K562 (cell line): ENCODE data around the gene KCNK4. TPM values are rescaled to one million over a fixed set of nuclear protein-coding genes. Genes with fewer than 3 reads are reported as not detected.

ENCODE experiments used
- ATAC-seq: fragments of 200-7000 bp; cut with Tn5 transposase; 3 replicates; pipeline ENCODE4 v1.9.1; 2020; ENCODE audit warnings: moderate library complexity
- BruUV-seq: library from RNA; stranded (reverse); fragments of 400-500 nt; replicated peaks from 2 replicates; lab custom pipeline; 2021; lab: Mats Ljungman, UMichigan
- CTCF ChIA-PET: fragments of 300-600 bp; formaldehyde crosslinking; extraction: SDS; loops from one replicate; lab custom pipeline; 2021; ENCODE audit warnings: low intra/inter-chr PET ratio; lab: Yijun Ruan, JAX
- POLR2A ChIA-PET: fragments of 300-600, 350-650 bp; sonication (Branson Sonifier 250); formaldehyde crosslinking; extraction: SDS; loops from one replicate; lab custom pipeline; 2021; ENCODE audit warnings: antibody characterized with exemption, inconsistent platforms; lab: Yijun Ruan, JAX
- DNase-seq, 4 experiments: peaks; one replicate each; pipeline versions ENCODE4 v3.0.0 to v3.0.0-alpha.2; 2011 to 2018; ENCODE audit warnings: low spot score in 3 of 4, mixed read lengths in 3 of 4; ENCODE audit errors: extremely low read depth in 1 of 4
- FAIRE-seq: peaks from 2 replicates; lab custom pipeline; 2011; peaks lifted over from hg19 to GRCh38; lab: Jason Lieb, UNC
- H2AFZ ChIP-seq: 2 replicates; pipeline ENCODE4 v1.6.0; 2011; ENCODE audit warnings: low read depth, low read length, control low read depth, inconsistent platforms
- H3K27ac ChIP-seq: fragments of 200-600 bp; 3 replicates; pipeline ENCODE4 v1.8.0; 2011; ENCODE audit warnings: low read depth, mild to moderate bottlenecking, control low read depth, inconsistent platforms, low read length, moderate library complexity, mixed read lengths; ENCODE audit errors: extremely low read depth
- H3K27me3 ChIP-seq, 2 experiments: fragments of 300-600 bp in 1 of 2; 2 replicates in 1 of 2; 3 replicates in 1 of 2; pipeline versions ENCODE4 v1.6.0 to v1.8.0; 2011; ENCODE audit warnings: inconsistent platforms in 2 of 2, low read length in 2 of 2, mild to moderate bottlenecking in 1 of 2, mixed read lengths in 1 of 2, moderate library complexity in 1 of 2; ENCODE audit not compliant: control insufficient read depth in 2 of 2, insufficient read depth in 2 of 2
- H3K36me3 ChIP-seq: fragments of 300-600 bp; 3 replicates; pipeline ENCODE4 v1.8.0; 2011; ENCODE audit warnings: mild to moderate bottlenecking, low read length, inconsistent platforms; ENCODE audit not compliant: control insufficient read depth, insufficient read depth
- H3K4me1 ChIP-seq, 2 experiments: fragments of 200-600 bp in 1 of 2; replicated peaks in 1 of 2; 2 replicates in 1 of 2; 3 replicates in 1 of 2; pipeline versions ENCODE4 v1.5.1 to v1.8.0; 2011; ENCODE audit warnings: inconsistent platforms in 2 of 2, low read length in 2 of 2, mild to moderate bottlenecking in 1 of 2, mixed read lengths in 1 of 2, moderate library complexity in 1 of 2; ENCODE audit not compliant: control insufficient read depth in 2 of 2, insufficient read depth in 2 of 2
- H3K4me2 ChIP-seq: 2 replicates; pipeline ENCODE4 v1.6.1; 2011; ENCODE audit warnings: low read length, control low read depth, inconsistent platforms, mixed read lengths; ENCODE audit not compliant: insufficient read depth
- H3K4me3 ChIP-seq: fragments of 200-600 bp; sonication (generic), shearing (Covaris generic); 2 replicates; pipeline ENCODE4 v1.5.1; 2016; ENCODE audit warnings: control low read depth, inconsistent platforms
- H3K79me2 ChIP-seq: fragments of 200-600 bp; 3 replicates; pipeline ENCODE4 v1.8.0; 2011; ENCODE audit warnings: low read length, inconsistent platforms; ENCODE audit not compliant: control insufficient read depth, insufficient read depth
- H3K9ac ChIP-seq, 2 experiments: 2 replicates each; pipeline versions ENCODE4 v1.6.0 to v1.6.1; 2011; ENCODE audit warnings: low read depth in 2 of 2, low read length in 2 of 2, control low read depth in 1 of 2, inconsistent platforms in 1 of 2, mild to moderate bottlenecking in 1 of 2, mixed read lengths in 1 of 2; ENCODE audit not compliant: insufficient read depth in 1 of 2
- H3K9me1 ChIP-seq: one replicate; pipeline ENCODE4 v1.6.0; 2011; ENCODE audit warnings: inconsistent platforms, mild to moderate bottlenecking, low read length, moderate library complexity; ENCODE audit not compliant: control insufficient read depth, insufficient read depth
- H3K9me3 ChIP-seq: replicated peaks from 2 replicates; pipeline ENCODE4 v1.5.1; 2011; ENCODE audit warnings: low read depth, low read length, inconsistent platforms; ENCODE audit not compliant: control insufficient read depth, insufficient read depth
- H4K20me1 ChIP-seq: replicated peaks from 2 replicates; pipeline ENCODE4 v1.6.1; 2011; ENCODE audit warnings: low read length, inconsistent platforms, mixed read lengths; ENCODE audit not compliant: control insufficient read depth, insufficient read depth
- POLR2G ChIP-seq: fragments of 200-400 bp; formaldehyde crosslinking; IDR thresholded peaks from 2 replicates; pipeline ENCODE4 v1.6.1; 2017; ENCODE audit warnings: low read depth, mild to moderate bottlenecking, antibody characterized with exemption, low read length, moderate library complexity
- ZNF717 ChIP-seq: fragments of 250-450 bp; sonication (Bioruptor Pico); IDR thresholded peaks from 2 replicates; pipeline ENCODE4 v1.5.0; 2021
- WGBS: fragments of 100-300 bp; shearing (Covaris generic); methylation state at CpG from one replicate; pipeline ENCODE4 v1.1.6; 2016; ENCODE audit warnings: low coverage, mixed read lengths; ENCODE audit not compliant: insufficient coverage; ENCODE audit errors: missing lambda C conversion rate; 5-methylcytosine and 5-hydroxymethylcytosine counted together
- in situ Hi-C: fragments of 300-500 bp; cut with MboI; formaldehyde crosslinking; loops from 4 replicates; pipeline ENCODE4 v1.15.0; 2018; ENCODE audit warnings: inconsistent platforms, mixed read lengths
- intact Hi-C: fragments of 100-400 bp; cut with micrococcal nuclease; formaldehyde crosslinking; loops from 2 replicates; pipeline ENCODE4 v1.14.2; 2022
- polyA plus RNA-seq, 8 experiments: library from polyadenylated mRNA; depleted of rRNA in 4 of 8; stranded (reverse) in 5 of 8; unstranded in 3 of 8; fragments of >200 nt; fragmentation: Nextera tagmentation in 2 of 8; fragmentation: Illumina TruSeq in 1 of 8; extraction: Ambion mirVana in 2 of 8; extraction: Trizol in 1 of 8; gene quantifications; 2 replicates each; pipeline versions ENCODE4 v1.2.1 to v1.2.3, GENCODE V29; 2011 to 2014; ENCODE audit warnings: inconsistent platforms in 1 of 8, missing spikeins in 1 of 8
- total RNA-seq, 7 experiments: library from RNA; depleted of rRNA in 6 of 7; stranded (reverse); fragments of >200 nt in 6 of 7; fragmentation: Illumina TruSeq in 2 of 7; extraction: Trizol in 2 of 7; gene quantifications; 2 replicates each; pipeline versions ENCODE4 v1.2.1 to v1.2.3, GENCODE V29; 2011 to 2021; ENCODE audit warnings: low replicate concordance in 1 of 7
- TF ChIP-seq, protein P1 (sequence below), 2 experiments: fragments of 250-450 bp in 1 of 2; fragments of 450-650 bp in 1 of 2; sonication (Bioruptor Pico) in 1 of 2; IDR thresholded peaks; 2 replicates each; pipeline versions ENCODE4 v1.6.1 to v1.8.0; 2016 to 2021; ENCODE audit warnings: mild to moderate bottlenecking in 2 of 2, moderate library complexity in 2 of 2, missing compliant biosample characterization in 1 of 2, missing genetic modification characterization in 1 of 2
- TF ChIP-seq, protein P2 (sequence below): sonication (generic); formaldehyde crosslinking; IDR thresholded peaks from 2 replicates; pipeline ENCODE4 v1.8.1; 2023; ENCODE audit warnings: mild to moderate bottlenecking, missing genetic modification reagents

The KCNK4 gene
- total and polyA plus RNA-seq, 9 of the 15 experiments (the other 6 are each of a cell fraction or from before 2014, with no cell fraction given), result not detected

- no TSS peak for BruUV-seq
- CTCF ChIA-PET, result no interaction called here
- intact Hi-C loops (no loop called here), in situ Hi-C loops (no loop called here)
- ATAC-seq (no peak), FAIRE-seq (no peak), DNase-seq (peak in 1 of 4 experiments; percentile 5)
- Histone ChIP-seq H3K9me1 (no peaks in the 10 kb centered on the region), H3K9me3 (no peaks in the 10 kb centered on the region), H3K27me3 (no peaks in the 10 kb centered on the region), H3K4me1 (peaks cover 0 to 46% of the 10 kb centered on the region in 2 experiments; a peak in 2 of 5 replicates), H3K9ac (peak overlapping the region in 1 of 2 experiments; percentile 67; a peak in 1 of 4 replicates), H3K4me2 (no peak overlapping the region), H4K20me1 (0 out of 2 replicates have a peak, but pooled peaks cover 4% of the 10 kb centered on the region), H3K36me3 (peaks cover 91% of the 10 kb centered on the region), H3K27ac (no peak overlapping the region), H3K4me3 (no peak overlapping the region), H3K79me2 (no peaks in the 10 kb centered on the region), H2AFZ (no peak overlapping the region)
- TF ChIP-seq POLR2G (peak; percentile 49; the same call in 1 of the 2 replicates), ZNF717 (CRISPR knock-in tag) (no peak)
- TF ChIP-seq, protein P1, sequence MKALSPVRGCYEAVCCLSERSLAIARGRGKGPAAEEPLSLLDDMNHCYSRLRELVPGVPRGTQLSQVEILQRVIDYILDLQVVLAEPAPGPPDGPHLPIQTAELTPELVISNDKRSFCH (CRISPR knock-in tag; IDR thresholded peaks at IDR 0.05), result no peak
- TF ChIP-seq, protein P1 (tag; IDR thresholded peaks at IDR 0.05), result no peak
- TF ChIP-seq, protein P2, sequence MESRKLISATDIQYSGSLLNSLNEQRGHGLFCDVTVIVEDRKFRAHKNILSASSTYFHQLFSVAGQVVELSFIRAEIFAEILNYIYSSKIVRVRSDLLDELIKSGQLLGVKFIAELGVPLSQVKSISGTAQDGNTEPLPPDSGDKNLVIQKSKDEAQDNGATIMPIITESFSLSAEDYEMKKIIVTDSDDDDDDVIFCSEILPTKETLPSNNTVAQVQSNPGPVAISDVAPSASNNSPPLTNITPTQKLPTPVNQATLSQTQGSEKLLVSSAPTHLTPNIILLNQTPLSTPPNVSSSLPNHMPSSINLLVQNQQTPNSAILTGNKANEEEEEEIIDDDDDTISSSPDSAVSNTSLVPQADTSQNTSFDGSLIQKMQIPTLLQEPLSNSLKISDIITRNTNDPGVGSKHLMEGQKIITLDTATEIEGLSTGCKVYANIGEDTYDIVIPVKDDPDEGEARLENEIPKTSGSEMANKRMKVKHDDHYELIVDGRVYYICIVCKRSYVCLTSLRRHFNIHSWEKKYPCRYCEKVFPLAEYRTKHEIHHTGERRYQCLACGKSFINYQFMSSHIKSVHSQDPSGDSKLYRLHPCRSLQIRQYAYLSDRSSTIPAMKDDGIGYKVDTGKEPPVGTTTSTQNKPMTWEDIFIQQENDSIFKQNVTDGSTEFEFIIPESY (CRISPR knock-in tag), result peak; percentile 47; the same call in 1 of the 2 replicates
- POLR2A ChIA-PET, result interaction anchor here (0.6 to 2.4 kb wide), 4 partner anchors 10 to 429 kb away, joined by 3 to 7 read pairs (median 4); partner anchors contain the start of gene PLCB3
- 95% methylated on average over 36 of the region's 42 CpGs for WGBS
Observed at GRCh38 chr11:64262271-64263002, 28.7 kb upstream of the KCNK4 start.
